GM21360 (cell line): ENCODE data around the gene FGFRL1.
"Not testable (repeated sequence)": the region's sequence is repeated elsewhere in the genome, so short reads cannot be mapped to it uniquely, and the experiment has no call there.

Experiments used
- ATAC-seq: cut with Tn5 transposase; IDR thresholded peaks from one replicate; pipeline ENCODE4 v1.9.1; 2021; ENCODE audit warnings: mild to moderate bottlenecking, moderate library complexity; ENCODE audit not compliant: unreplicated experiment

The FGFRL1 gene

DNA sequence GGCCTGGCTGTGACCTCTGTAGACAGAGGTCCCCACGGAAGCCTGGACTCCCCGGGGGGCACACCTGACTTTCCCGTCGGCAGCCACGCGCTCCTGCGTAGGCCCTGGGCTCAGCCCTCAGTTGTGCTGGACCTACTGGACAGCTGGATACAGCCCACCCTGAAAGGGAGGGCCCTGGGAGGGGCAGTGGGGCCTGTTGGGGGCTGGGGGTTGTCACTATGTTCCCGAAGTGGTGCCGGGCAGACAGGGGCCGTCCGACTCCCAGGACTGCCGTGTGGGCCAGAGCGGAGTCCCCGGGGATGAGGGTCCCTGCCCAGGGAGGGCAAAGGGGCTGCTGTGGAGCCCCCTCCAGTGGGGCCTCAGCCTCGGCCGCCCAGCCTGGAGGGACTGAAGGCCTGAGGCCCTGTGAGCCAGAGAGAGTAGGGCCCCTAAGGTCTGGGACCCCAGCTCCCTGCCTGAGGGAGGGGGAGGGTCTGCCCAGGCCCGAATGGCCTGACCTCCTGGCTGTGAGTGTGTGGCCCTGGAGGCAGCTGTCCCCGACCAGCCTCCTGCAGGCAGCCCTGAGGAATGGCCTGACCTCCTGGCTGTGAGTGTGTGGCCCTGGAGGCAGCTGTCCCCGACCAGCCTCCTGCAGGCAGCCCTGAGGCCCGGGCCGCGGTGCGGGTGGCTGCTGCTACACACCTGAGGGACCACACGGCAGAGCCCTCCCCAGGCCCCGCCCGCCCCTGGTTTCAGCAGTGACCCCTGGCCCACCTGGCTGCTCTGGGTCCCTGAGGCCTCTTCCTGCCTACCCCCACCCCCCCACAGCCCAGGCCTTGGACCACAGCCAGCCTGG is 25.8 kb downstream of the FGFRL1 start:
- no peak for ATAC-seq

DNA sequence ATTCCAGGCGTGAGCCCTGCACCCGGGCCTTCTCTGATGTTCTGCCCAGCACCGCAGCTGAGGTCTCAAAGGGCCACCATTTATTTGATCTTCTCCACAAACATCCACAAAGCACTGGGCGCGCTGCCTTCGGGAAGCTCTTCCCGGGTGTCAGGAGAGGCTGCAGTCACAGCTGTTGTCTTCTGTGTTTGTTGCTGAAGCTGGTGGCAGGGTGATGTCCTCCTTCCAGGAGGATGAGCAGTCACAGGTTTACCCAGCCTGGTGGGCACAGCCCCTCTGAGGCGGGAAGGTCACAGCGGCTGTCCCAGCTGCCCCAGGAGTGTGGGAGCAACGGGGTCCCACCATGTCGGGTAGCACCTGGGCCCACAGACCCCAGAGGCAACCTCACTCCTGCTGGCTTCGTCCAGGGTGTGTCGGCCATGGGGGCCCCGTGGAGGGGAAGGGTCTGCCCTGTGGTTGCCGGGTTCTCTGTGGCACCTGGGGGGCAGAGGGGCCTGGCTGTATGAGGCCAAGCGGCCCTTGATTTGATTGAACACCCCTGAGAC is 27.6 kb downstream of the FGFRL1 start:
- ATAC-seq: no peak

DNA sequence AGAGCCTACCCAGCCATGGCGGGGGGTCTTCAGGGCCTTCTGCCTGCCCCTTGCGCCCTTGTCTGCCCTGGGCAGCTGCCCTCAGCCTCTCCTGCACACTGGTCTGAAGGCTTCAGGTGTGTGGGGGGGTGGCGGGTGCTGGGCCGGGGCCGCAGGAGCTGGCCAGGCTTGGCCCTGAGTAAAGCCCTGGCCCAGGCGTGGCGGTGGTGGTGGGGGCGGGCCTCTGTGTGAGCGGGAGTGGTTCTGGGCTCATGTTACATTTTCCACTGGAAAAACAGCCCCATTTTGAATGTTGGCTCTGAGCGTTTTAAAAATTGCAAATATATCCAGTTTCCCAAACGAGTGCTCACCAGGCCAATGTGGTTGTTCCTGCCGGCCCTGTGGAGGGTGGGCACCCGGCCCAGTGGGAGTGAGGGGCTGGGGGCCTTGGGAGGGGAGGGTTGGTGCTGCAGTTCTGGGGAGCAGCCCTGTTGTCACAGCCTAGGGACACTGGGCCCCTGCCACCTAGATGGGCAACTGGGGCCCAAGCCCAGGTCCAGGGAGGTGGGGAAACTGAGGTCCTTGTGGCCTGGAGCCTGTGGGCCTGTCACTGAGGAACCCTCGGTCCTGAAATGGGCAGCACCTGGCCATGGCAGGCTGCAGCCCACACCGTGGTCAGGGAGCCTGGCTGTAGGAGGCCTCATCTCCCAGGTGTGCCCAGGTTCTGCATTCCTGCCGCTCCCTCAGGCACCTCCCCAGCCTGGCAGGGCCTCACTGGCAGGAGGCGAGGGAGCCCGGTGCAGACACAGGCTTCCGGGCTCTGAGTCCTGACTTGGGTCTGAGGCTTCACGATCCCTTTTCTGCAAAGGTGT is 28.3 kb downstream of the FGFRL1 start:
- ATAC-seq: no peak

DNA sequence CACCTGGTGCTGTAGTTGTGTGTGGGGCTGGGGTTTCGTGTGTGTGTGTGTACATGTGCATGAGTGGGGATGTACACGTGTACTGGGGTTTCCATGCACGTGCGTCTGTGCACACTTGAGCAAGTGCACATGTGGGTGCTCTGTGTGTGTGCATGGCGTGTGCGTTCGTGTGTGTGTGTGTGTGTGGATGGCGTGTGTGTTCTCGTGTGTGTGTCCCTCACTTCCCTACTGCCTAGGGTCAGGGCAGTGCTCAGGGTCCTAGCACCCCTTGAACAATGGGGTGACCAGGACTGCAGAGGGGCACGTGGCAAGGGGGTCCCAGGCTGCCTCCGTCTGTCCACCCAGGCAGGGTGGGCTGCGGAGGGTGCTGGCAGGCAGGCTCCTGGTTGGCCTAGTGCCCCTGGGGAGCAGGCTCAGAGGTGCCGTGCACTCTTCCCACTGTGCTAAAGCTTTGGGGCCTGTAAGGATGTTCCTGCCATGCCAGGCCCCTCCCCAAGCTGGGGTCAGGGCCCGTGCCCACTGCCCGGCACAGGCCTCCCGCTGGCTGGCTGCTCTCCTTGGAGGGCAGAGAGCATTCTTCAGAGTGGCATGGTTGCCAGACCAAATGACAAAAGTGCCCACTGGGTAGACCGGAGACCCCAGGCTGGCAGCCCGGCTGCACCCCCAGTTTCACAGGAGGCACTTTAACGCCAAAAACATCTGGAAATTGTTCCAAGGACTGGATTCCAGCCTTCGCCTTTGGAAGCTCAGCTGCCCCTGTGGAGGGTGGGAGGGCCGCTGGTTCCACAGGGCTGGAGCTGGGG is 29.1 kb downstream of the FGFRL1 start:
- no peak for ATAC-seq

DNA sequence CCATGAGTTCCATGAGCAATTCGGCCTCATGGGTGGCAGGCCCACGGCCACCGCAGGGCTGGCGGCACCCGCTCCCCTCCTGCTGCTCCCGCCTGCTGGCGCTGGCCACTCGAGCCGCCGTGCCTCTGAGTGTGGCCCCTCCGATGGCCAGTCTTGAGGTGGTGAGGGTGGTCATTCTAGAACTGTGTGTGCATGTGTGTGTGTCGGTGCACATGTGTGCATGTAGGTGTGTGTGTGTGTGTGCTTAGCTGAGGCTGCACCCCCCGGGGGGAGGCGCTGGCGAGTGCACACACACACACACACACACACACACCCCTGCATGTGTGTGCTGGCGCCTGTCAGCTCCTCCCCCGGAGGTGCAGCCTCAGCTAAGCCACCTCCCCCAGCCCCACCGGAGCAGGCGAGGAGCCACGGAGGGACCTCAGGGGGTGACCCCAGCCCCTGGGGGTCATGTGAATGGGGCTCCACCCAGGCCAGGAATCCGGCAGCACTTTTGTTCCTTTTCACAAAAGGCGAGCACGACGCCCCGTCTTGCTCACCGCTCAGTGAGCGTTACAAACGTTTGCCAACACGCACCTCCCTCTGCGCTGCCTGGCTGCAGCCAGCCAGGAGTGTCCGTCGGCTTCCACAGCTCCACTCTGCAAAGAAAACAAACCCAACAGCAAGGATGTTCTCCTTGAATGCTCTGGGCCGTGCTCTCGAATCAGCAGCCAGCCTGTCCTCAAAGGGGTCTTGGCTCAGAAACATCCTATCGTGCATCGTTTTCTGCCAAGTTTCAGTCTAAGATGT is 29.9 kb downstream of the FGFRL1 start:
- ATAC-seq: no peak

DNA sequence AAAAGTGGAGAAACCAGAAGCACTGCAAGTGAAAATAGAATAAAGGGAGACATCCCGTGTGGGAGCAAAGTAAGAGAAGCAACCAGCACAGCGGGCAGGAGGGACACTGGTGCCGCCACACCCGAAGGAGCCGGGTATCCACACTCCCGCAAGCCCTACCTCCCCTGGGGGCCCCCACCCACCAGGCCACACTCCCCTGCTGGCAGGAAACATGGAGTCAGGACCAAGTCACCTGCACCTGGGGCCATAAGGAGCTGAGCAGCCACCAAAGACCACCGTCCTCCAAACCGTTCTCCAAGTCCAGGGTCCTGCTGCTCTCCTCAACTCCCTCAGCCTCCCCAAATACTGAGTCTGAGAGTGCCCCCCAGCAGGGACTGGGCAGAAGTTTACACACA is 30.5 kb downstream of the FGFRL1 start:
- no peak for ATAC-seq

DNA sequence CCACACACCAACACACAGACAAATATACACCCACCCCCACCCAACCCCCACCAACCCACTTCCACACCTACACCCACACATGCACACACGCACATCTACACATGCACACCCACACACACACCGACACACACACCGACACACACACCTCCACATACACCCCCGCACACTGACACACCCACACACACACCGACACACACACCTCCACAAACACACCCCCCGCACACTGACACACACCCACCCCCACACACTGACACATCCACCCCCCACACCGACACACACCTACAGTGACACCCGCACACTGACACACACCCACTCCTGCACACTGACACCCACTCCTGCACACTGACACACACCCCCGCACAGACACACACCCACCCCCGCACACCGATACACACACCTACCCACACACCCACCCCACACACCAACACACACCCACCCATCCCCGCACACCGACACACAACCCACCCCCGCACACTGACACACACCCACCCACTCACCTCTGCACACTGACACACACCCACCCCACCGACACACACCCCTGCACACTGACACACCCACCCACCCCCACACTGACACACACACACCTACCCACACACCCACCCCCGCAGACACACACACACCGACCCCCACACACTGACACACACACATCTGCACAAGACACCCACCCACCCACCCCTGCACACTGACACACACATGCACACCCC is 31.1 kb downstream of the FGFRL1 start:
- no peak for ATAC-seq

DNA sequence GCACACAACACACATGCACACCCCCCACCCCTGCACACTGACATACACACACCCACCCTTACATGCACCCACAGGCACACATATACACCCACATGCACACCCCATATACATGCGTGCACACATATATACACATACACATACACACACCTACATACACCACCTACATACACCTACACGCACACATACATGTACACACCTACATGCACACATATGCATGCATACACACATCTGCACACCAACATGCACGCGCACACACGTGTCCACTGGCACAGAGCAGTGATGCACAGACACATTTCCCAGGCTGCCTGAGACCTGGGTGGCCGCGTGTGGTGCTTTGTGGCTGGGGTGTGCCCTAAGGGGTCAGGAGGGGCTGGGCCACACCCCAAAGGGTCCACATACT is 31.7 kb downstream of the FGFRL1 start:
- no peak for ATAC-seq

DNA sequence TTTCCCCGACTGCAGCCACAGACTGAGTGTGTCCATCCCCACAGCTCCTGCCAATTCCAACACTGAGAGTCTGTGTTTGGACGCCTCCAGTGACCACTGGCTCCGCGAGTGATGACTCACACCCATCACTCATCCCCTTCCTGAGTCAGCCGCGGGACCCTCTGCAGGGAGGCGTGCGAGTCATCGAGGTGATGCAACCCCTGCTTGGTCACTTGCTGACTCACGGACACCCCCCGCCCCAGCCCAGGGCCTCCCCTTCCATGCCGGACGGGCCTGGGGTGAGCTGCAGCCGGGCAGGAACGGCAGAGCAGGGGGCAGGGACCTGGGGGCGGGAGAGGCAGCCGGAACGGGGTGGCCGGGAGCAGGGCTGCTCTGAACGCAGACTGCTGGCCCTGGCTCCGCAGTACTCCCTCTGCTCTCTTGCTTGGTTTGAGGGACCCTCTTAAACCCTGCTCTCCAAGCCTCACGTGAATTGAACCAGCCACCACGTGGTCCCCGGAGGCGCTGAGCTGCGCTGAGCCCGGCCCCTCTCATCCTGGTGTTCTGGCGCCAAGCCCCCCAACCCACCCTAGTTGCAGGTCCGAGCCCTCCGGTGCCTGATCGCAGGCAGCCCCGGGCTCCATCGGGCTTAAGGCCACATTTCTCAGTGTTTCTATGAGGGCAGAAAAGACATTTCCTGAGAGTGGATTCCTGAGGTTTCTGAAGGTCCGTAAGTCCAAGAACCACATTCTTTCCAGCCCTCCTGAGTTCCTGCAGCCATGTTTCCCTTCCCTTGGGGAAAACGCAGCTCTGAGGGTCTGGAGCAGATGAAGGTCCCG is 32.4 kb downstream of the FGFRL1 start:
- no peak for ATAC-seq

DNA sequence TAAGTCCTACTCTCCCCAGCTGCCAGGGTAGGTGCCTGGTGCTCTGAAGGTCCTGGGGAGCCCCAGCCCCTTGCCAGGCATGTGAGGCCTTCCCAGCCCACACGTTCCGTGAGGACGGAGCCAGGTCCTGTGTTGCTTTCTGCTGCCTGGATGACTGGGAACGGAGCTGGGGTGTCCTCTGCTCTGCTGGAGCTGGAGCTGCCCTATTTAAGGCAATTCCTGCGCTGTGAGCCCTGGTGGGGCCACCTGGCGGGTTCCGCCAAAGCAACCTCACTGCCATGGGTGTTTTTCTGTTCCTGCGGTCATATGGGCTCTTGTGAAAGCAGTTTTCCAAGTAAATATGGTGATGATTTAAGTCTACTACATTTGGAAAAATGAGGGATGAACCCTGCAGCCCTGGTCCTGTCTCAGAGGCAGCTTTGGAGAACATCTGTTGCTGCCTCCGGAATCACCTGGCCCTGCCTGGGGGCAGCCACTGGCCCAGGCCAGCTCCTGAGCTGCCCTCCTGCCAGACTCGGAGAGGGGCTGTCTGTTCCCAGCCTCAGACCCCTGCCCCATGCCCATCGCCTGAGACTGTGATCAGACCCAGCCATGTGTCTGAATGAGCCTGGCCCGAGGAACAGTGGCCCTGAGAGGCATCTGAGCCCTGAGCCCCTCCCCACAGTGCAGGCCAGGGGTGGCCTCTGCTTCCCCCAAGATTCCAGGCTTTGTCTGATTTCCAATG is 33.2 kb downstream of the FGFRL1 start:
- ATAC-seq: no peak

DNA sequence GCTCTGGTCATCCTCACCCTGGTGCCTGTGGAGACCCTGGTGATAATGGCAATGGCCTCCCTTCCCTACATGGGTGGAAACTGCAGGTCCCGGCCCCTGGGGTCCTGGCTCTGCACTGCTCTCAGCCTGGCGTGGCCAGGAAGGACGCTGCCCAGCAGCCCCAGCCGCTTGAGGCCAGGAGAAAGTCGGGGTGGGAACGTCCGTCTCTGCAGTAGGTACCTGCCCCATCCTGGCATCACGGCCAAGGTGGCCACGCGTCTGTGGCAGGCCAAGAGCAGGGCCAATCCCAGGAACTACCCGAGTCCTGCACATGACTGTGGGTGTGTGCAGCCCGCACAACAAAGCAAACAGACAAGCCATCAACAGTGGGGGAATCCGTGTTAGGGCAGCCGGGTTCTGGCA is 33.8 kb downstream of the FGFRL1 start:
- no peak for ATAC-seq

DNA sequence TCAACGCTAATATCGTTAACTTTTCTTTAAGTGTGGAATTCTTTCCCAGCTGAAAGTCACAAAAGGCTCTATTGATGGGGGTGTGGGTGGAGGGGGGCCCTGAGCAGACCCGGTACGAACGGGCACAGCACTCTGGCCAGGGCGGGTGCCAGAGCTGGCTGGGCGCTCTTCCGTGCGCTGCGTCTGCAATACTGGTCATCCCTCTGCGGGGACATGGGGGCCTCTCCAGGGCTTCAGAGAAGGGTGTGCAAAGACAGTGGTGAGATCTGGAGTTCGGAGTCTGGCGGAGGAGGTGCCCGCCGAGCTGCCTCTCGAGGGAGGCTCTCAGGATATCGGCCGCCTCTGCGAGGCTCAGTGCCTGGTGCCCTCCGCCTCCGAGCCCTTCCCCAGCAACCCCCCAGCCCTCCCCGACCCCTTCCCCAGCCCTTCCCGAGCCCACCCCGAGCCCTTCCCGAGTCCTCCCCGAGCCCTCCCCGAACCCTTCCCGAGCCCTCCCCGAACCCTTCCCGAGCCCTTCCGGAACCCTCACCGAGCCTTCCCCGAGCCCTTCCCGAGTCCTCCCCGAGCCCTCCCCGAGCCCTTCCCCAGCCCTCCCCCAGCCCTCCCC is 34.3 kb downstream of the FGFRL1 start:
- no peak for ATAC-seq

DNA sequence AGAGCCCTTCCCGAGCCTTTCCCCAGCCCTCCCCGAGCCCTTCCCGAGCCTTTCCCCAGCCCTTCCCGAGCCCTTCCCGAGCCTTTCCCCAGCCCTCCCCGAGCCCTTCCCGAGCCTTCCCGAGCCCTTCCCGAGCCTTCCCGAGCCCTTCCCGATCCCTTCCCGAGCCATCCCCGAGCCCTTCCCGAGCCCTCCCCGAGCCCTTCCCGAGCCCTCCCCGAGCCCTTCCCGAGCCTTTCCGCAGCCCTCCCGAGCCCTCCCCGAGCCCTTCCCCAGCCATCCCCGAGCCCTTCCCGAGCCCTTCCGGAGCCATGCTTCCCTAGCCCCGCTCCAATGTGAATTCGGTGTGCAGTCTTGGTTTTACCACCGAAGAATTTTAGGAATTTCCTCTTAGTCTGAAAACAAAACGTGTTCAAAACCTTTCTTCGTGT is 35.2 kb downstream of the FGFRL1 start:
- not testable (repeated sequence) for ATAC-seq

DNA sequence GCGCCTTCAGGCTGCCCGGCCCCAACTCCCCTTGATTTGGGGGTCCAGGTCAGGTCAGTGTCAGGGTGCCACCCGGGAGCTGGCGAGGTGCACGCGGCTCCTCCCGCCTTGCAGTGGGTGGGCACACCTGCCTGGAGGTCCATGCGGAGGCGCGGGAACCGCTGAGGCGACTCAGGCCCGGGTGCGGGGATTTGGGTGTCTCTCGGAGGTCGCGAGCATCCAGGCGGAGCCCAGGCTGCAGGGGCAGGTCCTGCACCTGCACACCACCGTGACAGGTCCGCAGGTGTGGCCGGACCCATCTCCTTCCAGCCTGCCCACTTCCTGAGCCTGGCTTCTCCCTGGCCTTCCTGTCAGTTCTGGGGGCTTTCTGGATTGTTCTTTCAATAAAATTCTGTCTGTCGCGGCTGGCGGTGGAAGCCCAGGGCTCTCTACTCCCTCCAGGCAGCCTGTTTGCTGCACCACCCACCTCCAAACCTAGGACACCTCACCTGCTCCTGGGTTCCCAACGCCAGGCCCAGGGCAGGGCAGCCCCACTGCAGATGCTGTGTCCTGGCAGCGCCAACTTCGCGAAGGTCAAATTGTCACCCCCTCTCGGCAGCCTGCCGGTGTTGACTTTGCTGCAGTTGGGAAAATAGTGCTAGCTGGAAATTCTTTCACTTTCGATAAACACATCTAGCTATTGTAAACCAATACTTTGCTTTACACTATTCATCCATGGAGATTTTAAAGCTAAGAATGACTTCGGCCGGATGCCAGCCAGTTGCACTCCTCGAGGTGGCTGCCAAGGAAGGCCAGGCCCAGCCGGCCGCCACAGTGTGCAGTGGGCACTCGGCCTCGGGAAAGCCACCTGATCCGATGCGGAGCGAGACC is 35.9 kb downstream of the FGFRL1 start:
- no peak for ATAC-seq

DNA sequence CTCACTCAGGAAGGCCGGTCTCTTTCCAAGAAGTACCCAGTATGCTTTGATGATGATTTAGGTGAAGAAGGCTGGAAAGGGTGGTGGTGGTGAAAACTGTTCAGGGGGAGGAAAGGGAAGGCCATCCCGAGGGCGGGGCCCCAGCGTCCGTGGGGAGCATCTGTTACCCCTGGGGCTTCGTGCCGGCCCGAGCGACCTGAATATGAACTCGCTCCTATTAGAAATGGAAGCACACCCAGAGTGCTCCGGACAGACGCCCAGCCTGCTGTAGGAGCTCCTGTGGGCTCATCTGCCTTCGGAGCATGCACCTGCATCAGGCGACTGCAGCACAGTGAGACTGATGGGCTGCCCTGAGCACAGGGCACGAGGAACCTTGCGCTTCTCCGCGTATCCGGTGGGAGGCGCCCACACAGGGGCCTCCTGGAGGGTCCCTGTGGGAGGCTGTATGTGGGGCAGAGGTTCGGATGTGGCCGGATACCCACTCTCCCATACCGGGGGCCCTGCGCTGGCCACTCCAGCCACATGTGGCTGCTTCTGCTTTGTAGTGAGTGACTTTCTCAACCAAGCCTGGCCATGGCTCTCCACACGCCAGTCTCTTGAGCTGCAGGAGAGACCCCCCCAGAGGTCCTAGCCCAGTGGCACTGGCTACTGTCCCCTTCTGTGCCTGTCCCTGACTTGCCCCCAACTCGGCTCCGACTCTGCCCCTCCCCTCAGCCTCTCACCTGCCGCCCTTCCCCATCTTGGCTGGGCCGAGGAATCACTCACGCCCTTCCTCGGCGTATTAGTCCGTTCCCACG is 36.7 kb downstream of the FGFRL1 start:
- ATAC-seq: no peak
